Measurements from ENCODE around the gene CNRIP1.

The CNRIP1 gene

GRCh38 chr2:68251187-68251854, 68.4 kb downstream of the CNRIP1 start:
- peak; percentile 73 for TF ChIP-seq CTCF (IDR thresholded peaks at IDR 0.05; ENCODE audit: extremely low read depth, missing control alignments)
- DNase-seq (ENCODE audit: low spot score) = peak; percentile 77

- no peak for TF ChIP-seq CTCF (IDR thresholded peaks at IDR 0.05; ENCODE audit: extremely low read depth, missing control alignments)
- DNase-seq (ENCODE audit: low spot score) = no peak
Observed at GRCh38 chr2:68250652-68251186, 69.0 kb downstream of the CNRIP1 start.

DNA sequence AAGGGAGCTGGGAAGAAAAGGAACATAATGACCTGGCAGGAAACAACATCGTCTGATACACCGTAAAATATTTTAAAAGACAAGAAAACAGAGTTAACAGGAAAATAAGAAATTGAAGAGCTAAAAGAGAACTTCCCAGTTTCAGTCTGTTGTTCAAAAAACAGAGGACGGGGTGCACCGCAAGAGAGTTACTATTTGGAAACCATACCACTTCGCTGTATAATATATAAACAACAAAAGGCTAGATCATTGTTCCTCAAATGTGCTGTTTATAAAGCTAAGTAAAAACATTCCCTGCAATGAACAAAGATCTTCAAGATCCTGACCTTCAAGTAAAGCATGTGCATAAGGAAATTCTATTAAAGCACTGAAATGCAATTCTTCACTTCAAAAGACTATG, 69.6 kb downstream of the CNRIP1 start:
- no peak for DNase-seq (ENCODE audit: low spot score)
- TF ChIP-seq CTCF (IDR thresholded peaks at IDR 0.05; ENCODE audit: extremely low read depth, missing control alignments) = no peak

DNA sequence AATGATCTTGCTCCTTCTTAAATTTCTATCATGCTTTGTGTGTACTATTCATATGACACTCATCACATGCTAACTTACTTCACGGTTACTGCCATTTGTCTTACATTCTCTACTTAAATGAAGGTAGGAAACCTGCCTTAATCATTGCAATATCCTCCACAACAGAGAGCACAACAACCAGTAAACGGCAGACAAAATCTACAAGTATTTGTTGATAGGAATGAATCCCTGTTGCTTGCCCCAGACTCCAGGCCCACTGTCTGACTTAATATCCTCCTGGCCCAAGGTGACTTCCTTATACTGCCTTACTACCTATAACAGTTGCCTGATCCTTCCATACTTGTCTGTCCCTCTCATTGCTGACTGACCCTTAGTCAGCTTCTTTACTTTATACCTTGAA, 70.9 kb downstream of the CNRIP1 start:
- no peak for TF ChIP-seq CTCF (IDR thresholded peaks at IDR 0.05; ENCODE audit: extremely low read depth, missing control alignments)
- no peak for DNase-seq (ENCODE audit: low spot score)

- DNase-seq (ENCODE audit: low spot score) = no peak
- no peak for TF ChIP-seq CTCF (IDR thresholded peaks at IDR 0.05; ENCODE audit: extremely low read depth, missing control alignments)
Observed at GRCh38 chr2:68248361-68248760, 71.4 kb downstream of the CNRIP1 start.

- no peak for TF ChIP-seq CTCF (IDR thresholded peaks at IDR 0.05; ENCODE audit: extremely low read depth, missing control alignments)
- DNase-seq (ENCODE audit: low spot score) = no peak
Observed at GRCh38 chr2:68246396-68246795, 73.4 kb downstream of the CNRIP1 start.

DNA sequence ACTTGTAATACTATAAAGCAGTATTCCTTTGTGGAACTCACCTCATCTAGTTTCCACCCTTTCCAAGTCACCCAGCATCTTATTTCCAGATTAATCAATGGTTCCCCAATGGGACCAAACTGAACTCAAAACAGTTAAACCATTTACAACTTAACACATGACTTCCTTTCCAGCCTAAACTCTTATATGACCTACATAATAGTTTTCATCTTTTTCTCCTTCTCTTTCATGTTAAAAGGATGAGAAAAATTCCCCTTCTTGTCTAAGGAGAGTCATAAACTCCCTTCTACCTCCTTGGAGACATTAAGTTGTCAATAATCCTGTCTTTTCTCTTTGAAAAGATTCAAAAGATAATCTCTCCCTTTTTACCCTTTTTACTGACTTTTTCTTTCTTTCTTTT, 74.1 kb downstream of the CNRIP1 start:
- DNase-seq (ENCODE audit: low spot score) = no peak
- no peak for TF ChIP-seq CTCF (IDR thresholded peaks at IDR 0.05; ENCODE audit: extremely low read depth, missing control alignments)

Measured in GM20000 (cell line).